HG03066 (cell line): ENCODE data around the gene ZEB2.
A peak's percentile ranks its signal among the peaks of the same experiment; 100 is the strongest.

Source experiments
- ATAC-seq: cut with Tn5 transposase; IDR thresholded peaks from one replicate; pipeline ENCODE4 v1.9.1; 2021; ENCODE audit warnings: low read depth; ENCODE audit not compliant: unreplicated experiment

The ZEB2 gene

DNA sequence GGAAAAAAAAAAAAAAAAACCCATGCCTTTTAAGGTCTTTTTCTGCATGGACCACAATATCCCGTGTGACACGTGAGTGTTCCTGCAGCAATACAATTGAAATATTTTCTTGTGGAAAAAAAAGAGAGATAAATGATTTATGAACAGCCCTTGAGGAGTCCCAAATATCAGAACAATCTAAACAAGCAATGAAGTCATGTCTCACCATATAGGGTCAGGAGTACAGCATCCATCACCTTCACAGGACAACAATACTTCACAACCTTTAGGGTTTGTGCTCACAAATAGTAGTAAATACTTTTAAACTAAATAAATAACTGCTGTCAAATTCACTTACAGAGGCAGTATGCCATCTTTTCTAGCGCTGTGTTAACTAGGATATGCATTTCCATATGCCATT lies 87.9 kb downstream of the ZEB2 start:
- ATAC-seq = no peak

- ATAC-seq = no peak
These were observed 88.5 kb downstream of the ZEB2 start for GRCh38 chr2:144431392-144431783.

- ATAC-seq = peak; percentile 99
These were observed 89.1 kb downstream of the ZEB2 start for GRCh38 chr2:144430722-144431391.

- no peak for ATAC-seq
These were observed 90.4 kb downstream of the ZEB2 start for GRCh38 chr2:144429396-144430112.

- no peak for ATAC-seq
These were observed 92.9 kb downstream of the ZEB2 start for GRCh38 chr2:144426981-144427479.

DNA sequence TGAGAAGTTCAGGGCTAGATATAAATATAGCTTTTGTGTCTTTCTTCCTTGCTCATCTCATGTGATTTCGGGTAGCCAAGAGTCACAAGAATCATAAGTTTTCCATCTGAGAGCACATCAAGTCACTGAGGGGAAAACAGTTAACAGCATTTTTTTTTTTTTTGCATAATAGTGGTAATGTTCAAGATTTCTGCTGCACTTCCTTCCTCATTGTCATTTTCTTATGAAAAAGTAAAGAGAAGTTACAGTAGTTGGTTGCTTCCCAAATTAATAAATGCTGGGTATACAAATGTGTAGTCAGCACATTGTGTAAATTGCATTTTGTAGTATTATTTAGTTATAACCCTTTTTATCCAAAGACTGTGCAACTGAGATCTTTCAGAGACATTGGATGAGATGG lies 93.6 kb downstream of the ZEB2 start:
- no peak for ATAC-seq

DNA sequence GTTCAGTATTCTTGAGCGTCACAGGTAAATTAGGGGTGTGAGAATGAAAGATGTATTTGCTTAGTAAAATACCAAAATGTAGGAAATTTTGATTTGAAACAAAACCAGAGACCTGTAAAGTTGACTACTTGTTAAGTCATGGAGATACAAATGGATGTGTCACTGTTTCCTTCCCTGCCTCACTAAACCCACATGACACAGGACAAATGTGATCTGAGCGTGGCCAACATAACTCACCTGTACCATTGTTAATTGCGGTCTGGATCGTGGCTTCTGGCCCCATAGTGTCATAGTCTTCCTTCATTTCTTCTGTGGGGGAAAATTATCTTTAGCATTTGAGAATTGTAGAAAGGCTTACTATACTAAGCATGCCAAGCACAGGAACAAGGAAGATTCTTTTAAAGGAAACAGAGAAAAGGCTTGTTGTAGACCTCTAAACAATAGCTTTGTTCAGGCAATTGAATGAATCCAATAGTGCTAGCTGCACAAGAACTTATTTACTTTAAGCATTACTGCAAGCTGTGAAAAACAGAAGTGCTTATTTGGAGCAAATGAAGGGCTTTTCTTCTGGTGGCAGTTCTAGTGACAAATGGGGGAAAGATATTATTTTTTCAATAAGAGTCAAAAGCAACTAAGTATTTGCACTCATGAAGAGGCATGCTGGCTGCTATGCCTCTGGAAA lies 95.2 kb downstream of the ZEB2 start:
- no peak for ATAC-seq

- no peak for ATAC-seq
These were observed 98.1 kb downstream of the ZEB2 start for GRCh38 chr2:144421606-144422510.

GRCh38 chr2:144419218-144419617 lies 100.7 kb downstream of the ZEB2 start:
- no peak for ATAC-seq

GRCh38 chr2:144415386-144415785 lies 104.5 kb downstream of the ZEB2 start:
- no peak for ATAC-seq

GRCh38 chr2:144414324-144414845 lies 105.5 kb downstream of the ZEB2 start:
- ATAC-seq = peak; percentile 60

GRCh38 chr2:144412709-144413108 lies 107.2 kb downstream of the ZEB2 start:
- no peak for ATAC-seq

DNA sequence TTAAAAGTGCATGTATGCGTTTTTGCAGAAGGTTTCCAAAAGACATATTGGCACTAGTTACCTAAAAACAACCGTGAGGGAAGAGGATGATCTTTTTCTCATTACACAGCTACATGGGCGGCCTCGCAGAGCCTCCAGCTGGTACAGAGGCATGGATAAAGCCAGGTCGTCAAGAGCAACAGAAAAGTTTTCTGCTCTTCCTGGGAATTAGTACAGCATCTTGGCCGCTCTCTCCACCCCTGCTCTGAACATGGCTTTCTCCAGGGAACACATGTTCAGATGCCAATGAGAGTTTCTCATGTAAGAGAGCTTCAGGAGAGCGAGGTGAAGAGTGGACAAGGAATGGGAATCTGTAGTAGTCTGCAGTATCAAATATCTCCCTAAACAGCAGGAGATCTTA lies 108.4 kb downstream of the ZEB2 start:
- no peak for ATAC-seq

- ATAC-seq = no peak
These were observed 110.7 kb downstream of the ZEB2 start for GRCh38 chr2:144409241-144409640.

DNA sequence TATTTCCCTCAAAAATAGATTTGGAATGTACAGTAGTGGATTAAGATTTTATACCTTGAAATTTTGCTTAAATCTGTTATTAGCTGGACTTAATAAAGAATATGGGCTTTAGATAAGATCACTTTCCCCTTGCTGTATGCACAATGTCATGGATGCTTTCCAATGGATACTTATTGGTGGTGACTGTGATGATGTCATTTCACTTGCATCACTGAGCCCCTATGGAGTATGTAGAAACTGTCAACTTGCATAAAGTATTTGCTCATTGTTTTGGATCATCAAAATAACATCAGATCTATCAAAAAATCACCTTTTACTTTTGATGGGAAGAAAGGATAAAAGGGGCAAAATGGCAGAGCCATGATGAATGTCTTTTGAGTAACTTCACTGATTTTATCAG lies 112.7 kb downstream of the ZEB2 start:
- ATAC-seq = no peak

DNA sequence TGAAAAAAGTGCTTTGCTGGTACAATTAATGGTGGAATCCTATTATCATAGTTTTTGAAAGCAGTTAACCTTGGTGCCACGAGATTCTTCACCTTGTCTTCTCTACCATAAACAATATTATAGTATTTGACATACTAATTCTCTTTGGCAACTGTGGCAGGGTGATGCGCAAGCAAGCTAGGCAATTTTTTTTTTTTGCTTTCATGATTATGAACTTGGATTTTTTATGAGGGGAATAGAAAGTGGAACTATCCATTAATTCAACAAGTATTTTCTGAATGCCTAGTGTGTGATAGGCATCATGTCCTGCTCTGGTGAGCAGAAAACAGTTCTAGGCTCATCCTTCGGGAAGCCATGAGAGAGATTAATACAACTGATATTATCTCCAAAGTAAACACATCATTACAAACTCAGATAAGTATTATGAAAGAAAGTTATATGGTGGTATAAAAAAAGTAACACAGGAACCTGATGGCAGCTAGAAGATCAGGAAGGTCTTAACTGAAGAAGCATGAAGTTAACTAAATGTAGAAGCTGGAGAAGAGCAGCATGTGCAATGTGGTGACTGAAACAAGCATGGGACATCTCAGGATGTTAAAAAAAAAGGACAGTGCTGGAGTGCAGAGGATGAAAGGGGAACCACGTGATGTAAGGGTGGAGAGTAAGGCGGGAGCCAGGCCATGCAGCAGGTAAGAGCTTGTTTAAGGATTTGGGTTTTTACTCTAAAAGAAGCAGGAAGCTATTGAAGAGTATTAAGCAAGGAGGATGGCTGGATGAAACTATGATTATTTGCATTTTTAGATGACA lies 113.7 kb downstream of the ZEB2 start:
- no peak for ATAC-seq

DNA sequence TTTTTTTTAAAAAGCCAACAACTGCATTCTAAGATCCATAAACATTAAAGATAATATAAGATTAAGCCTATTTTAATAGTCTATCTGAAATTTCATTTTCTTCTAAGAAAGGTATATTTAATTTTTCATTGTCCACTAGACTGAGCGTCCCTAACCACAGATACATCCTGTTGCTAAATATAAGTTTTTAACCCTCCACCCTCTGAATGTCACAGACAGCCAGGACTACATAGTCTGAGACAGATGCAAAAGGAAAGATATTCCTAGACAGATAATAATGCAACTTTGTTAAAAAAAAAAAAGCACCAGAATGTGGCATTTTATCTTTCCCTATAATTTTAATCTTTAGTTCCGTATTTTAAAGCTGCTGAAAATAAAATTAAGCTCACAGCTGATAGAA lies 114.6 kb downstream of the ZEB2 start:
- no peak for ATAC-seq

GRCh38 chr2:144404586-144405314 lies 115.2 kb downstream of the ZEB2 start:
- ATAC-seq = no peak

GRCh38 chr2:144403933-144404332 lies 116.0 kb downstream of the ZEB2 start:
- ATAC-seq = no peak
